Cerebellar cortex (tissue), 1 donor: Measurements from ENCODE around the gene RRAS2.
A peak's percentile ranks its signal among the peaks of the same experiment; 100 is the strongest.

Source experiments
- DNase-seq: peaks from one replicate; pipeline ENCODE4 v3.0.0-alpha.2; 2015; ENCODE audit warnings: low spot score

The RRAS2 gene

GRCh38 chr11:14336507-14337503 lies 22.2 kb downstream of the RRAS2 start:
- no peak for DNase-seq

GRCh38 chr11:14335712-14336111 lies 23.3 kb downstream of the RRAS2 start:
- no peak for DNase-seq

- DNase-seq, result no peak
Observed at GRCh38 chr11:14334893-14335292, 24.1 kb downstream of the RRAS2 start.

- no peak for DNase-seq
Observed at GRCh38 chr11:14334192-14334591, 24.8 kb downstream of the RRAS2 start.

- DNase-seq, result no peak
Observed at GRCh38 chr11:14331476-14332136, 27.4 kb downstream of the RRAS2 start.

- DNase-seq, result no peak
Observed at GRCh38 chr11:14330881-14331280, 28.1 kb downstream of the RRAS2 start.

GRCh38 chr11:14329702-14330101 lies 29.3 kb downstream of the RRAS2 start:
- no peak for DNase-seq

- no peak for DNase-seq
Observed at GRCh38 chr11:14327116-14327515, 31.9 kb downstream of the RRAS2 start.

- no peak for DNase-seq
Observed at GRCh38 chr11:14323118-14323676, 35.8 kb downstream of the RRAS2 start.

GRCh38 chr11:14322510-14322909 lies 36.5 kb downstream of the RRAS2 start:
- no peak for DNase-seq

- DNase-seq, result no peak
Observed at GRCh38 chr11:14320020-14320419, 39.0 kb downstream of the RRAS2 start.

- DNase-seq, result no peak
Observed at GRCh38 chr11:14318581-14318981, 40.4 kb downstream of the RRAS2 start.

- no peak for DNase-seq
Observed at GRCh38 chr11:14317659-14318325, 41.2 kb downstream of the RRAS2 start.

GRCh38 chr11:14315130-14315529 lies 43.9 kb downstream of the RRAS2 start:
- no peak for DNase-seq

GRCh38 chr11:14314127-14314526 lies 44.9 kb downstream of the RRAS2 start:
- DNase-seq, result no peak

- DNase-seq, result no peak
Observed at GRCh38 chr11:14312736-14313438, 46.1 kb downstream of the RRAS2 start.

- DNase-seq, result no peak
Observed at GRCh38 chr11:14310679-14311078, 48.3 kb downstream of the RRAS2 start.

GRCh38 chr11:14309425-14310192 lies 49.4 kb downstream of the RRAS2 start:
- no peak for DNase-seq

- DNase-seq, result no peak
Observed at GRCh38 chr11:14308897-14309387, 50.0 kb downstream of the RRAS2 start.

GRCh38 chr11:14308114-14308896 lies 50.7 kb downstream of the RRAS2 start:
- peak; percentile 52 for DNase-seq
